Common myeloid progenitor, CD34-positive (primary cell): ENCODE data around the gene GPR137.
"Not testable (repeated sequence)": the region's sequence is repeated elsewhere in the genome, so short reads cannot be mapped to it uniquely, and the experiment has no call there.

Source experiments
- CTCF ChIA-PET: fragments of 350-600 bp; sonication (Branson Sonifier 250); formaldehyde crosslinking; loops from one replicate; lab custom pipeline; 2021; ENCODE audit warnings: antibody characterized with exemption; lab: Charles Lee
- POLR2A ChIA-PET: fragments of 350-600 bp; sonication (Branson Sonifier 250); formaldehyde crosslinking; loops from one replicate; lab custom pipeline; 2021; ENCODE audit warnings: antibody characterized with exemption; lab: Charles Lee
- DNase-seq, 3 donors: peaks; one replicate each; pipeline versions ENCODE4 v3.0.0 to v3.0.0-alpha.2; 2013
- H3K27ac ChIP-seq, 2 experiments: 1 replicate in 1 of 2; 2 replicates in 1 of 2; pipeline ENCODE4 v1.7.0; 2013; ENCODE audit warnings: inconsistent platforms in 2 of 2, low read length in 2 of 2, mild to moderate bottlenecking in 2 of 2, low read depth in 1 of 2, moderate library complexity in 1 of 2; ENCODE audit not compliant: severe bottlenecking in 2 of 2, insufficient read depth in 1 of 2, poor library complexity in 1 of 2
- H3K27me3 ChIP-seq, 5 experiments: replicated peaks in 2 of 5; 1 replicate in 3 of 5; 2 replicates in 2 of 5; pipeline versions ENCODE4 v1.6.1 to v1.7.0; 2013; ENCODE audit warnings: low read length in 4 of 5, mild to moderate bottlenecking in 2 of 5, moderate library complexity in 2 of 5, inconsistent platforms in 1 of 5; ENCODE audit not compliant: insufficient read depth in 5 of 5, control insufficient read depth in 4 of 5
- H3K36me3 ChIP-seq, 4 experiments: 1 replicate in 2 of 4; 2 replicates in 2 of 4; pipeline versions ENCODE4 v1.6.1 to v1.7.0; 2013; ENCODE audit warnings: low read length in 3 of 4, control low read depth in 1 of 4, mild to moderate bottlenecking in 1 of 4; ENCODE audit not compliant: control insufficient read depth in 4 of 4, insufficient read depth in 4 of 4
- H3K4me1 ChIP-seq, 4 experiments: 1 replicate in 3 of 4; 2 replicates in 1 of 4; pipeline versions ENCODE4 v1.6.1 to v1.7.1; 2013; ENCODE audit warnings: low read length in 3 of 4, mild to moderate bottlenecking in 3 of 4, control low read depth in 1 of 4, inconsistent platforms in 1 of 4, moderate library complexity in 1 of 4; ENCODE audit not compliant: control insufficient read depth in 4 of 4, insufficient read depth in 4 of 4; ENCODE audit errors: control extremely low read depth in 1 of 4
- H3K4me3 ChIP-seq, 7 experiments: 1 replicate in 4 of 7; 2 replicates in 3 of 7; pipeline versions ENCODE4 v1.5.1 to v1.7.0; 2013; ENCODE audit warnings: mild to moderate bottlenecking in 7 of 7, low read length in 6 of 7, moderate library complexity in 6 of 7, inconsistent platforms in 2 of 7, low read depth in 2 of 7, control low read depth in 1 of 7; ENCODE audit not compliant: insufficient read depth in 4 of 7, control insufficient read depth in 1 of 7; ENCODE audit errors: extremely low read depth in 1 of 7
- H3K9me3 ChIP-seq, 5 experiments: 1 replicate in 4 of 5; 2 replicates in 1 of 5; pipeline versions ENCODE4 v1.6.1 to v1.7.1; 2013; ENCODE audit warnings: low read length in 4 of 5, mild to moderate bottlenecking in 2 of 5, inconsistent platforms in 1 of 5, low read depth in 1 of 5, moderate library complexity in 1 of 5; ENCODE audit not compliant: control insufficient read depth in 4 of 5, insufficient read depth in 2 of 5; ENCODE audit errors: control extremely low read depth in 1 of 5
- WGBS: methylation state at CpG from one replicate; pipeline ENCODE4 v1.1.5; 2013; ENCODE audit not compliant: insufficient coverage; 5-methylcytosine and 5-hydroxymethylcytosine counted together

Gene GPR137

GRCh38 chr11:64305075-64305690, 19.5 kb downstream of the GPR137 start, which contains the start of gene ESRRA:
ESRRA (plus strand) TSS chr11:64305524; CDS start chr11:64307180, 1,656 bp downstream.
- peaks cover 0 to 5% (median 2%) of the 10 kb centered on the region in 4 experiments for H3K36me3 ChIP-seq
- peaks cover 7 to 37% (median 33%) of the 10 kb centered on the region in 4 experiments for H3K4me1 ChIP-seq
- H3K27me3 ChIP-seq = peaks cover 0 to 13% (median 7%) of the 10 kb centered on the region in 5 experiments
- no peaks in the 10 kb centered on the region for H3K9me3 ChIP-seq
- H3K4me3 ChIP-seq = peak within 1 kb of the TSS; percentile 58 to 92 (median 78)
- peak; percentile 95 to 99 (median 99) for DNase-seq
- POLR2A ChIA-PET = interaction anchor here (0.6 to 2.5 kb wide), 6 partner anchors 12 to 101 kb away, joined by 3 to 26 read pairs (median 10); partner anchors contain the start of genes FERMT3, PRDX5 and TRMT112
- under 1% methylated on average over 57 of the region's 81 CpGs for WGBS
- peak within 1 kb of the TSS; percentile 40 to 82 for H3K27ac ChIP-seq
- CTCF ChIA-PET = interaction anchor here (0.8 to 5.4 kb wide), 18 partner anchors 11 to 108 kb away, joined by 3 to 123 read pairs (median 5); partner anchors contain the start of genes BAD, DNAJC4, FERMT3 and FKBP2

DNA sequence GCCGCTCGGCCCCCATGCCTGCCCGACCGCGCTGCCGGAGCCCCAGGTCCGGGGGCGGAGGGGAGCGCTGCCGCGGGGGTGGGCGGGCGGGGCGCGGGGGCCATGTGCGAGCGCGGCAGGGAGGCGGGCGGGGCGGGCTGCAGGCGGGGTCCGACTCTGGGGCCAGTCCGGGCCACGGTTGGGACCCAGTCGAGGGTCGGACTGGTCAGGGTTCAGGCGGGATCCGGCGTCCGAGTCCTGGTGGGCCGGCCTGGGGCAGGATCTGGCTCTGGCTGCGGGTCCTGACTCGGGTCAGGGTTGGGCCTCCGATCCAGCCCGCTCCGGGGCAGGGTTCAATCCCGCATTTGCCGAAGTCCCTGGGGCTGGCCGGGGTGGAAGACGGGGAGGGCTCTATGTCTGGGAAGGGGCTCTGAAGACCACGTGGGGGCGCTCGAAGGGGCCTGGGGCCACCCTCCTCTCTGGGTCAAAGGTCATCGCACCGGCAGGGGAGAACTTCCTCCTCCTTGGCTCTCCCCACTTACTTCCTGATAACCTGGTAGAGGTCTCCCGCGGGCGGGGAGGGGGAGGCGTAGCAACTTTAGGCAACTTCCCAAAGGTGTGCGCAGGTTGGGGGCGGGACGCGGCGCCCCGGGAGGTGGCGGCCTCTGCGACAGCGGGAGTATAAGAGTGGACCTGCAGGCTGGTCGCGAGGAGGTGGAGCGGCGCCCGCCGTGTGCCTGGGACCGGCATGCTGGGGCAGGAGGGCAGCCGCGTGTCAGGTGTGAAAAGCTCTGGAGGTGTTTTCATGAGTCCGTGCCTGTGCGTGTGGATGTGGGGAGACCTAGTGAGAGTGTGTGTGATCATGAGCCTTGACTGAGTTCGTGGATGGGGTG, 20.3 kb downstream of the GPR137 start:
- DNase-seq = peak; percentile 58 to 71 (median 62)
- POLR2A ChIA-PET = interaction anchor here (1.3 to 2.5 kb wide), 3 partner anchors 12 to 99 kb away, joined by 7 to 26 read pairs (median 14); partner anchors contain the start of genes FERMT3, PRDX5 and TRMT112
- no peaks in the 10 kb centered on the region for H3K9me3 ChIP-seq
- CTCF ChIA-PET = interaction anchor here (1.4 to 2.8 kb wide), 4 partner anchors 11 to 35 kb away, joined by 3 to 14 read pairs (median 13); partner anchors contain the start of genes PRDX5 and TRMT112
- peaks cover 0 to 8% (median 2%) of the 10 kb centered on the region in 4 experiments for H3K36me3 ChIP-seq
- H3K4me3 ChIP-seq = peak overlapping the region; percentile 58 to 82 (median 72)
- peak overlapping the region in 1 of 2 experiments; percentile 60 for H3K27ac ChIP-seq
- 0% methylated on average over 32 of the region's 71 CpGs for WGBS
- peaks cover 0 to 6% (median 4%) of the 10 kb centered on the region in 5 experiments for H3K27me3 ChIP-seq
- H3K4me1 ChIP-seq = peaks cover 7 to 30% (median 25%) of the 10 kb centered on the region in 4 experiments

DNA sequence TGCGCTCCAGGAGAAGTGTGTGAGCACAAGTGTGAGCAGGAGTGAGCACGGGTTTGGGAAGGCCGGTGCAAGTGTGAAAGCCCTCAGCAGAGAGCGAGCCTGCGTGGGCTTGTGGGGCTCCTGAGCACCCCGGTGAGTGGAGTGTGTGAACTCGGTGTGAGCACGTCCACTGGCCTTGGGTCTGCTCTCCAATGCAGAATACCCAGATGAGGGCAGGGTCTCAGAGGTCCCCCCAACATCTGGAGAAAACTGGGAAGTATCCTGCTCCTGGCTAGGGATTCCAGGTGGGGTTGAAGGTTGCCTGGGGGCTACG, 20.9 kb downstream of the GPR137 start:
- ChIA-PET CTCF (interaction anchor here (1.4 to 2.7 kb wide), 3 partner anchors 10 to 34 kb away, joined by 3 to 14 read pairs (median 13); partner anchors contain the start of genes PRDX5 and TRMT112), POLR2A (no interaction called here)
- Histone ChIP-seq H3K36me3 (peaks cover 0 to 11% (median 2%) of the 10 kb centered on the region in 4 experiments), H3K27me3 (peaks cover 0 to 5% (median 3%) of the 10 kb centered on the region in 5 experiments), H3K4me1 (peaks cover 7 to 26% (median 24%) of the 10 kb centered on the region in 4 experiments), H3K9me3 (no peaks in the 10 kb centered on the region), H3K27ac (peak overlapping the region in 1 of 2 experiments; percentile 60), H3K4me3 (peak overlapping the region; percentile 58 to 82 (median 72))
- no peak for DNase-seq
- 23% methylated on average over 9 of the region's 9 CpGs for WGBS

GRCh38 chr11:64306876-64307622, 21.4 kb downstream of the GPR137 start:
- Histone ChIP-seq H3K36me3 (peaks cover 0 to 11% (median 2%) of the 10 kb centered on the region in 4 experiments), H3K27me3 (peaks cover 0 to under 1% (median 0%) of the 10 kb centered on the region in 5 experiments), H3K4me1 (peaks cover 7 to 26% (median 24%) of the 10 kb centered on the region in 4 experiments), H3K9me3 (no peaks in the 10 kb centered on the region), H3K4me3 (peak overlapping the region in 5 of 7 experiments; percentile 72 to 82 (median 77)), H3K27ac (peak overlapping the region in 1 of 2 experiments; percentile 60)
- POLR2A ChIA-PET = no interaction called here
- no peak for DNase-seq
- WGBS = 96% methylated on average over 3 of the region's 15 CpGs
- CTCF ChIA-PET = interaction anchor here (0.7 to 2.7 kb wide), 5 partner anchors 10 to 306 kb away, joined by 3 to 14 read pairs (median 4); partner anchors contain the start of genes PRDX5 and TRMT112

GRCh38 chr11:64307795-64308194, 22.1 kb downstream of the GPR137 start:
- H3K9me3 ChIP-seq, H3K4me3 ChIP-seq, DNase-seq, POLR2A ChIA-PET, H3K27me3 ChIP-seq, H3K27ac ChIP-seq: not testable (repeated sequence)
- CTCF ChIA-PET = interaction anchor here (1.1 to 2.7 kb wide), 4 partner anchors 9 to 38 kb away, joined by 4 to 14 read pairs (median 8); partner anchors contain the start of genes PRDX5 and TRMT112
- Histone ChIP-seq H3K4me1 (peaks cover 7 to 26% (median 24%) of the 10 kb centered on the region in 4 experiments), H3K36me3 (peaks cover 0 to 17% (median 5%) of the 10 kb centered on the region in 4 experiments)
- WGBS = 98% methylated on average over 5 of the region's 5 CpGs

DNA sequence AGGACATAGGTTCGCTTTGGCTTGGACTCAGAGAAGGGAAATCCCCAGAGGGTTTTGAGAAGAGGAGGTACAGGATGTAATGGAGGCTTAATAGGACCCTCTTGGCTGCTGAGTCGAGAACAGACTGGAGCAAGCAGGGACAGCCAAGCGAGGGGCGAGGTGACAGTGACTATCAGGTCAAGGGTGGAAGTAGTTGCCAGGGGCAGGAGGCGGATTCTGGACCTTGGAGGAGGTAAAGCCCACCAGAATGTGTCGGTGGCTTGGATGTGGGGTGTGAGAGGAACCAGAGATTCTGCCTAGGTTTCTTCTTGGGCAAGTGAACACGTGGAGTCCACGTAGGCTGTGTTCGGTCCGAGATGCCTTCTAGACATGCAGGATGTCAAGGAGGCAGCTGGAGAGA, 27.3 kb downstream of the GPR137 start:
- peaks cover 13 to 46% (median 19%) of the 10 kb centered on the region in 4 experiments for H3K36me3 ChIP-seq
- no peak for DNase-seq
- ChIA-PET POLR2A (no interaction called here), CTCF (interaction anchor here (0.9 to 8.7 kb wide), 3 partner anchors 19 to 40 kb away, joined by 3 to 133 read pairs (median 4); no protein-coding TSS in a partner anchor)
- WGBS = 98% methylated on average over 10 of the region's 10 CpGs
- no peak overlapping the region for H3K27ac ChIP-seq
- H3K4me1 ChIP-seq = peaks cover 0 to 18% (median 14%) of the 10 kb centered on the region in 4 experiments
- no peaks in the 10 kb centered on the region for H3K9me3 ChIP-seq
- H3K27me3 ChIP-seq = no peaks in the 10 kb centered on the region
- H3K4me3 ChIP-seq = no peak overlapping the region
